RPMI7951 (cell line): ENCODE measurements around the gene ADGRF5. TPM values are rescaled to one million over a fixed set of nuclear protein-coding genes. Genes with fewer than 3 reads are reported as not detected.

Experiments
- DNase-seq: peaks from one replicate; pipeline ENCODE4 v3.0.0-alpha.2; 2012; ENCODE audit warnings: low read depth
- total RNA-seq: library from RNA; depleted of rRNA; stranded (reverse); fragments of >200 nt; shearing (Covaris generic); gene quantifications from 2 replicates; pipeline ENCODE4 v1.2.3, GENCODE V29; 2014; rRNA removed

ADGRF5 gene
- 0.12 and 0.20 TPM in 2 replicates for total RNA-seq

- no peak for DNase-seq
These were observed at the start of gene ADGRF5 for GRCh38 chr6:46921731-46922130. Gene ADGRF5, minus strand, starts transcription at chr6:46921938. Its CDS starts 15,176 bp downstream, at chr6:46906762.

GRCh38 chr6:46969206-46969605, 47.5 kb upstream of the ADGRF5 start:
- DNase-seq: peak; percentile 33

- DNase-seq: no peak
These were observed 46.1 kb upstream of the ADGRF5 start for GRCh38 chr6:46967826-46968349.

- peak; percentile 45 for DNase-seq
These were observed 43.2 kb upstream of the ADGRF5 start for GRCh38 chr6:46964716-46965519.

- DNase-seq: peak; percentile 63
These were observed 41.9 kb upstream of the ADGRF5 start for GRCh38 chr6:46963626-46964025.

GRCh38 chr6:46963039-46963438, 41.3 kb upstream of the ADGRF5 start:
- DNase-seq: no peak

GRCh38 chr6:46961711-46962110, 40.0 kb upstream of the ADGRF5 start:
- no peak for DNase-seq

- DNase-seq: no peak
These were observed 39.5 kb upstream of the ADGRF5 start for GRCh38 chr6:46961232-46961631.

- DNase-seq: no peak
These were observed 37.7 kb upstream of the ADGRF5 start for GRCh38 chr6:46959419-46959818.

GRCh38 chr6:46956409-46956808, 34.7 kb upstream of the ADGRF5 start:
- DNase-seq: no peak

GRCh38 chr6:46954837-46955451, 33.2 kb upstream of the ADGRF5 start:
- no peak for DNase-seq

GRCh38 chr6:46953921-46954320, 32.2 kb upstream of the ADGRF5 start:
- peak; percentile 23 for DNase-seq

GRCh38 chr6:46949632-46950280, 28.0 kb upstream of the ADGRF5 start:
- DNase-seq: peak; percentile 18

GRCh38 chr6:46948699-46949098, 27.0 kb upstream of the ADGRF5 start:
- DNase-seq: no peak

- DNase-seq: no peak
These were observed 25.8 kb upstream of the ADGRF5 start for GRCh38 chr6:46947497-46947896.

GRCh38 chr6:46940433-46941226, 18.9 kb upstream of the ADGRF5 start:
- DNase-seq: no peak

GRCh38 chr6:46937642-46938041, 15.9 kb upstream of the ADGRF5 start:
- DNase-seq: no peak

- DNase-seq: no peak
These were observed 13.9 kb upstream of the ADGRF5 start for GRCh38 chr6:46935687-46936086.

- DNase-seq: peak; percentile 65
These were observed 12.0 kb upstream of the ADGRF5 start for GRCh38 chr6:46933751-46934150.

- peak; percentile 82 for DNase-seq
These were observed 11.0 kb upstream of the ADGRF5 start for GRCh38 chr6:46932526-46933319.

- DNase-seq: no peak
These were observed 9.7 kb upstream of the ADGRF5 start for GRCh38 chr6:46931416-46931815.
